Vagina (tissue), 2 donors: ENCODE measurements around the gene HMCN1. TPM values are rescaled to one million over a fixed set of nuclear protein-coding genes. Genes with fewer than 3 reads are reported as not detected.

Source experiments
- DNase-seq, 2 donors: peaks; one replicate each; pipeline ENCODE4 v3.0.0-alpha.2; 2017; ENCODE audit errors: extremely low spot score in 2 of 2
- H3K27ac ChIP-seq: fragments of 200-600 bp; sonication (generic); one replicate; pipeline ENCODE4 v1.5.1; 2019
- H3K27me3 ChIP-seq: fragments of 200-600 bp; sonication (generic); one replicate; pipeline ENCODE4 v1.5.1; 2019
- H3K36me3 ChIP-seq, 2 donors: fragments of 200-600 bp; sonication (generic); one replicate each; pipeline ENCODE4 v1.5.1; 2017 to 2019
- H3K4me1 ChIP-seq: fragments of 200-600 bp; sonication (generic); one replicate; pipeline ENCODE4 v1.5.1; 2019
- H3K4me3 ChIP-seq, 2 donors: fragments of 200-600 bp; sonication (generic); 1 replicate in 1 of 2; 2 replicates in 1 of 2; pipeline ENCODE4 v1.5.1; 2016 to 2019
- H3K9me3 ChIP-seq: fragments of 200-600 bp; sonication (generic); one replicate; pipeline ENCODE4 v1.5.1; 2019
- POLR2A ChIP-seq, 2 donors: fragments of 450-650 bp; IDR thresholded peaks; one replicate each; pipeline ENCODE4 v1.6.1; 2017; ENCODE audit warnings: antibody characterized with exemption in 2 of 2, mild to moderate bottlenecking in 2 of 2, moderate library complexity in 2 of 2
- POLR2AphosphoS5 ChIP-seq, 2 donors: sonication (generic); formaldehyde crosslinking; IDR thresholded peaks; one replicate each; pipeline ENCODE4 v1.9.0; 2017; ENCODE audit warnings: antibody characterized with exemption in 2 of 2, mild to moderate bottlenecking in 2 of 2, low read depth in 1 of 2; ENCODE audit not compliant: insufficient read depth in 1 of 2
- intact Hi-C: fragments of 100-400 bp; cut with DNase I; formaldehyde crosslinking; loops from one replicate; pipeline ENCODE4 v1.15.1; 2023
- total RNA-seq: library from RNA; depleted of rRNA; stranded (reverse); fragments of >200 nt; gene quantifications from one replicate; pipeline ENCODE4 v1.2.3, GENCODE V29; 2016
- TF ChIP-seq, protein P1 (sequence below), 3 experiments: fragments of 450-650 bp in 2 of 3; fragments of 200-600 bp in 1 of 3; sonication (generic) in 1 of 3; IDR thresholded peaks; one replicate each; pipeline ENCODE4 v1.5.1; 2017 to 2019; ENCODE audit warnings: antibody characterized with exemption in 3 of 3, mild to moderate bottlenecking in 2 of 3, moderate library complexity in 2 of 3

The HMCN1 gene
- total RNA-seq, 1 donor from 2014 or later = 10.6 TPM

- H3K36me3 ChIP-seq = no peaks in the 10 kb centered on the region
- H3K4me1 ChIP-seq = no peaks in the 10 kb centered on the region
- H3K27me3 ChIP-seq = no peaks in the 10 kb centered on the region
- no peaks in the 10 kb centered on the region for H3K9me3 ChIP-seq
- no peak overlapping the region for H3K27ac ChIP-seq
- intact Hi-C loops = no loop called here
- DNase-seq = no peak
- no peak overlapping the region for H3K4me3 ChIP-seq
- TF ChIP-seq, protein P1, sequence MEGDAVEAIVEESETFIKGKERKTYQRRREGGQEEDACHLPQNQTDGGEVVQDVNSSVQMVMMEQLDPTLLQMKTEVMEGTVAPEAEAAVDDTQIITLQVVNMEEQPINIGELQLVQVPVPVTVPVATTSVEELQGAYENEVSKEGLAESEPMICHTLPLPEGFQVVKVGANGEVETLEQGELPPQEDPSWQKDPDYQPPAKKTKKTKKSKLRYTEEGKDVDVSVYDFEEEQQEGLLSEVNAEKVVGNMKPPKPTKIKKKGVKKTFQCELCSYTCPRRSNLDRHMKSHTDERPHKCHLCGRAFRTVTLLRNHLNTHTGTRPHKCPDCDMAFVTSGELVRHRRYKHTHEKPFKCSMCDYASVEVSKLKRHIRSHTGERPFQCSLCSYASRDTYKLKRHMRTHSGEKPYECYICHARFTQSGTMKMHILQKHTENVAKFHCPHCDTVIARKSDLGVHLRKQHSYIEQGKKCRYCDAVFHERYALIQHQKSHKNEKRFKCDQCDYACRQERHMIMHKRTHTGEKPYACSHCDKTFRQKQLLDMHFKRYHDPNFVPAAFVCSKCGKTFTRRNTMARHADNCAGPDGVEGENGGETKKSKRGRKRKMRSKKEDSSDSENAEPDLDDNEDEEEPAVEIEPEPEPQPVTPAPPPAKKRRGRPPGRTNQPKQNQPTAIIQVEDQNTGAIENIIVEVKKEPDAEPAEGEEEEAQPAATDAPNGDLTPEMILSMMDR (IDR thresholded peaks at IDR 0.05) = no peak
- TF ChIP-seq POLR2AphosphoS5 (IDR thresholded peaks at IDR 0.05; ENCODE audit: insufficient read depth in 1 of 2, low read depth in 1 of 2) (no peak), POLR2A (IDR thresholded peaks at IDR 0.05) (no peak)
These were observed 238.1 kb downstream of the HMCN1 start for GRCh38 chr1:185972096-185972850.

DNA sequence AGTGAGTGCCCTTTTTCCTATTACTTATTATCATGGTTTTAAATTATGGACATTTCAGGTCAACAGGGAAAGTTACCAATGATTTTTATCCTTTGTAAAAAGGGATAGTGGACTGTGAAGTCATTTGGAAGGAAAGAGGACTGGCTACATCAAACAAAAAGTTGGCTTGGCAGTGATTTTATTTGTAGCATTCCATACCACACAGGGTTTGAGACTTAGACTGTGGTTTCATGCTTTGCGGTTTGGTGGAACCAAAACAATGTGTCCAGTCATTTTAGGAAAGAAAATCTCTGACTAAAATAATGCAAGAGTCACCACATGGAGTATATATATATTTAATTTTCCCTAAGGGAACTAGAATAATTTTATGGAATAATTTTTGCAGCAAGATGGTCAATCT is 239.5 kb downstream of the HMCN1 start:
- H3K9me3 ChIP-seq = no peaks in the 10 kb centered on the region

DNA sequence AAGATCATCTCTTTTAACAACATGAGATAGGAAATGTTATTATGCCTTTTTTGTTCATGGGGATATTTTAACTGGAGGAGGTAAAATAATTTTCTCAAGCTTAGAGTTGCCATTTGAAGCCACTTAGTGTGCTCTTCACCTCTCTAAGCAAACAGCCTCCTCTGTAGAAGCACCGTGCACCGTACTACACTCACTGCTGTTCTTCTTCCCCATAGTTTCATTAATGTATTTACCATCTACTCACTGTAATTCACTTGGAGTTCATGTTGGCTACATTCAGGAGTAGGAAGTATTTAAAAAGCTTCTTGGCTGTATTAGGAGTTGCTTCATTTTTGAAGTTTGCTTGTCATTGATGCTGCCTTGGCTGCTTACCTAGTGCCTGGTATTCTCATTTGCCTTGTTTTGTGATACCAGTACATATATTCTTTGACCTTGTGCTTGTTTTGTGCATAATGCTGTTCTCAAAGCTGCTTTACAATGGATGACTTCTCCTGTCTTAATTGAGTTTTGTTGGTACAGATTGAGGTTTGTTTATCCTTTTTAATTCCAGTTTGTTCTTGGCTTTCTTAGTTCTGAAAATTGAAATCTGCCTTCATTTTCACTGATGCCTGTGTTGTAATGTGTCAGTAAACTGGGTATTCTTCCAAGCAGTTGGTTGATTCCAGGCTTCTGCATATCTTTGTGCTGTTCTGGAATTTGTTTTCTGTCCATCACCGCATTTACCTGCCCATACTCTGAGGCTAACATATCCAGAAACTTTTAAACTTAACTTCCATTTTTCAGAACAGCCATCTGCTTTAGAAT is 240.4 kb downstream of the HMCN1 start:
- Histone ChIP-seq H3K9me3 (no peaks in the 10 kb centered on the region), H3K27me3 (no peaks in the 10 kb centered on the region), H3K4me3 (no peak overlapping the region), H3K36me3 (no peaks in the 10 kb centered on the region), H3K27ac (no peak overlapping the region), H3K4me1 (no peaks in the 10 kb centered on the region)
- intact Hi-C loops = no loop called here
- no peak for DNase-seq
- TF ChIP-seq POLR2A (IDR thresholded peaks at IDR 0.05) (no peak), POLR2AphosphoS5 (IDR thresholded peaks at IDR 0.05; ENCODE audit: insufficient read depth in 1 of 2, low read depth in 1 of 2) (no peak)
- TF ChIP-seq, protein P1 (IDR thresholded peaks at IDR 0.05) = no peak

More for the DNA sequence above, 239.5 kb downstream of the HMCN1 start:
- intact Hi-C loops = no loop called here
- Histone ChIP-seq H3K27ac (no peak overlapping the region), H3K4me1 (no peaks in the 10 kb centered on the region), H3K36me3 (no peaks in the 10 kb centered on the region), H3K27me3 (no peaks in the 10 kb centered on the region), H3K4me3 (no peak overlapping the region)
- TF ChIP-seq, protein P1 (IDR thresholded peaks at IDR 0.05) = no peak
- no peak for DNase-seq

- Histone ChIP-seq H3K4me1 (no peaks in the 10 kb centered on the region), H3K36me3 (no peaks in the 10 kb centered on the region), H3K4me3 (no peak overlapping the region), H3K27ac (no peak overlapping the region), H3K27me3 (no peaks in the 10 kb centered on the region), H3K9me3 (no peaks in the 10 kb centered on the region)
- TF ChIP-seq POLR2A (IDR thresholded peaks at IDR 0.05) (no peak), POLR2AphosphoS5 (IDR thresholded peaks at IDR 0.05; ENCODE audit: insufficient read depth in 1 of 2, low read depth in 1 of 2) (no peak)
- TF ChIP-seq, protein P1 (IDR thresholded peaks at IDR 0.05) = no peak
- no peak for DNase-seq
- intact Hi-C loops = no loop called here
These were observed 246.7 kb downstream of the HMCN1 start for GRCh38 chr1:185980891-185981290.
